ENCODE measurements around the gene LSAMP. TPM values are rescaled to one million over a fixed set of nuclear protein-coding genes. Genes with fewer than 3 reads are reported as not detected.

Gene LSAMP
- total RNA-seq (2021): not detected in 2 replicates
- Bru-seq, nascent RNA: percentile 4 among the genes with signal in this experiment
- percentile 3 among the genes with signal in this experiment for BruChase-seq, experiment 1, labeled RNA remaining after a 2-hour chase
- BruChase-seq, experiment 2, labeled RNA remaining after a 6-hour chase: percentile 2 among the genes with signal in this experiment
- long read RNA-seq, partial matches to known transcripts: 0 of 20 reads
- long read RNA-seq, other reads (novel, unspliced or antisense): 20 of 20 reads

DNA sequence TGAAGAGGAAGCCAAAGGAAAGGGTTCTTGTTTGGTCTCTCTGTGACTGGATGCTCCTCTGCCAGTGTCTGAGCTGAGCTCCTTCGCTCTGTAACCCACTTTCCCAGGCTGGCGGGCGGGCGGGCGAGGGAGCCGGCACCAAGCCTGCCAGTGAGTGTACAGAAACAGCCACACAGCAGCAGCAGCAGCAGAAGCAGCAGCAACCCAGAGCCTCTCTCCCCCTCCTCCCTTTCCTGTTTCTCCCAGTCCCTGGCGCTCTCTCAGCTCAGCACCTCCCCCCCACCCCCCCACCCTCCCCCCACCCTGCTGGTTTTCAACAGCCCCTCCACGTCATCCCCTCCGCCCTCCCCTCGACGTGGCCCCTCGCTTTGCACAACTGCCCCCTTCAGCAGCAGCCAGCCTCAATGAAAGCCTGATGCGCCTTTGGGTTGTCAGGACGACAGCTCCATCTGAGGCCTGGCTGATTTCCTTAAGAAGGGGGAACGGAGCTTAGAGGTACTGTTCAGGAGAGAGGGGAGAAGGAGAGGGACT, at the start of gene LSAMP:
TSS of gene LSAMP (minus strand) at position 177 of the 531 bp plus-strand sequence.
- ChIA-PET CTCF (no interaction called here), POLR2A (ENCODE audit: unreplicated experiment) (no interaction called here)
- intact Hi-C loops (cut with micrococcal nuclease; ENCODE audit: unreplicated experiment): no loop called here
- no peak for DNase-seq
- Histone ChIP-seq H3F3A (ENCODE audit: insufficient read depth, low read depth) (no peaks in the 10 kb centered on the region), H3K79me2 (ENCODE audit: low read depth) (no peaks in the 10 kb centered on the region), H3K27ac (no peak within 1 kb of the TSS), H3K4me3 (no peak within 1 kb of the TSS), H2AFZ (no peak within 1 kb of the TSS), H3K9me2 (ENCODE audit: insufficient read depth) (no peaks in the 10 kb centered on the region), H3K36me3 (ENCODE audit: low read depth) (no peaks in the 10 kb centered on the region), H3K27me3 (ENCODE audit: insufficient read depth, low read depth) (peaks cover 22% of the 10 kb centered on the region), H3K9me3 (ENCODE audit: insufficient read depth, low read depth) (no peaks in the 10 kb centered on the region), H4K20me1 (ENCODE audit: insufficient read depth) (no peaks in the 10 kb centered on the region), H3K4me1 (replicated peaks; ENCODE audit: insufficient read depth) (no peaks in the 10 kb centered on the region), H3K4me2 (no peak within 1 kb of the TSS)
- TF ChIP-seq, protein P1, sequence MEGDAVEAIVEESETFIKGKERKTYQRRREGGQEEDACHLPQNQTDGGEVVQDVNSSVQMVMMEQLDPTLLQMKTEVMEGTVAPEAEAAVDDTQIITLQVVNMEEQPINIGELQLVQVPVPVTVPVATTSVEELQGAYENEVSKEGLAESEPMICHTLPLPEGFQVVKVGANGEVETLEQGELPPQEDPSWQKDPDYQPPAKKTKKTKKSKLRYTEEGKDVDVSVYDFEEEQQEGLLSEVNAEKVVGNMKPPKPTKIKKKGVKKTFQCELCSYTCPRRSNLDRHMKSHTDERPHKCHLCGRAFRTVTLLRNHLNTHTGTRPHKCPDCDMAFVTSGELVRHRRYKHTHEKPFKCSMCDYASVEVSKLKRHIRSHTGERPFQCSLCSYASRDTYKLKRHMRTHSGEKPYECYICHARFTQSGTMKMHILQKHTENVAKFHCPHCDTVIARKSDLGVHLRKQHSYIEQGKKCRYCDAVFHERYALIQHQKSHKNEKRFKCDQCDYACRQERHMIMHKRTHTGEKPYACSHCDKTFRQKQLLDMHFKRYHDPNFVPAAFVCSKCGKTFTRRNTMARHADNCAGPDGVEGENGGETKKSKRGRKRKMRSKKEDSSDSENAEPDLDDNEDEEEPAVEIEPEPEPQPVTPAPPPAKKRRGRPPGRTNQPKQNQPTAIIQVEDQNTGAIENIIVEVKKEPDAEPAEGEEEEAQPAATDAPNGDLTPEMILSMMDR (conservative IDR thresholded peaks at IDR 0.05): no peak
- TF ChIP-seq EZH2 (IDR thresholded peaks at IDR 0.05; ENCODE audit: low read depth): no peak
- BruUV-seq (replicated peaks): no TSS peak

DNA sequence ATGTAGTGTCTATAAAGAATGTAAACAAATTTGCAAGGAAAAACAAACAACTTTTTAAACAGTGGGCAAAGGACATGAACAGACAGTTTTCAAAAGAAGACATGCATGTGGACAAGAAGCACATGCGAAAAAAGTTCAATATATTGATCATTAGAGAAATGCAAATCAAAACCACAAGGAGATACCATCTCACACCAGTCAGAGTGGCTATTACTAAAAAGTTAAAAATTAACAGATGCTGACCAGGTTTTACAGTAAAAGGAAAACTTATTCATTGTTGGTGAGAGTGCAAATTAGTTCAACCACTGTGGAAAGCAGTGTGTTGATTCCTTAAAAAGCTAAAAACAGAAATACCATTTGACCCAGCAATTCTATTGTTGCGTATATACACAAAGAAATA, 47.1 kb upstream of the LSAMP start:
- H2AFZ ChIP-seq: no peak overlapping the region
- TF ChIP-seq, protein P1 (conservative IDR thresholded peaks at IDR 0.05): no peak
- no peak for TF ChIP-seq EZH2 (IDR thresholded peaks at IDR 0.05; ENCODE audit: low read depth)
- H3K9me2 ChIP-seq (ENCODE audit: insufficient read depth): no peaks in the 10 kb centered on the region
- ChIA-PET CTCF (no interaction called here), POLR2A (ENCODE audit: unreplicated experiment) (interaction anchor here (0.6 kb wide), 1 partner anchor 471 kb away, joined by 5 read pairs; no protein-coding TSS in a partner anchor)
- no peaks in the 10 kb centered on the region for H3K36me3 ChIP-seq (ENCODE audit: low read depth)
- no TSS peak for BruUV-seq (replicated peaks)
- H3K27ac ChIP-seq: no peak overlapping the region
- H4K20me1 ChIP-seq (ENCODE audit: insufficient read depth): no peaks in the 10 kb centered on the region; the same call in 1 of the 2 replicates
- no peak overlapping the region for H3K4me3 ChIP-seq
- H3K4me1 ChIP-seq (replicated peaks; ENCODE audit: insufficient read depth): no peaks in the 10 kb centered on the region
- intact Hi-C loops (cut with micrococcal nuclease; ENCODE audit: unreplicated experiment): no loop called here
- no peak overlapping the region for H3K4me2 ChIP-seq
- H3K27me3 ChIP-seq (ENCODE audit: insufficient read depth, low read depth): no peaks in the 10 kb centered on the region
- H3F3A ChIP-seq (ENCODE audit: insufficient read depth, low read depth): no peaks in the 10 kb centered on the region
- H3K9me3 ChIP-seq (ENCODE audit: insufficient read depth, low read depth): no peaks in the 10 kb centered on the region
- no peaks in the 10 kb centered on the region for H3K79me2 ChIP-seq (ENCODE audit: low read depth)
- DNase-seq: no peak

DNA sequence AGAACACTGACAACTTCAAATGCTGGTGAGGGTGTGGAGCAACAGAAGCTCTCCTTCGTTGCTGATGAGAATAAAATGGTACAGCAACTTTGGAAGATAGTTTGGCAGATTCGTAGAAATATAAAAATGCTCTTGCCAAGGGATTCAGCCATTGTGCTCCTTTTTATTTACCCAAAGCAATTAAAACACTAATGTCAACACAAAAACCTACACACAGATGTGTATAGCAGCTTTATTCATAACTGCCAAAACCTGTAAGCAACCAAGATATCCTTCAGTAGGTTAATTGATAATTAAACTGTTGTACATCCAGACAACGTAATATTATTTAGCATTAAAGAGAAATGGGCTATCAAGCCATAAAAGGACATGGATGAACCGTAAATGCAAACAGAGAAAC, 37.8 kb upstream of the LSAMP start:
- intact Hi-C loops (cut with micrococcal nuclease; ENCODE audit: unreplicated experiment): no loop called here
- CTCF ChIA-PET: no interaction called here
- no peaks in the 10 kb centered on the region for H3K79me2 ChIP-seq (ENCODE audit: low read depth)

More for the DNA sequence above, 37.8 kb upstream of the LSAMP start:
- H2AFZ ChIP-seq: no peak overlapping the region
- no peak overlapping the region for H3K4me2 ChIP-seq
- no TSS peak for BruUV-seq (replicated peaks)
- H3K36me3 ChIP-seq (ENCODE audit: low read depth): no peaks in the 10 kb centered on the region
- no peaks in the 10 kb centered on the region for H3K9me3 ChIP-seq (ENCODE audit: insufficient read depth, low read depth)
- H3K27ac ChIP-seq: no peak overlapping the region
- H3K4me3 ChIP-seq: no peak overlapping the region
- no peaks in the 10 kb centered on the region for H3K27me3 ChIP-seq (ENCODE audit: insufficient read depth, low read depth)
- POLR2A ChIA-PET (ENCODE audit: unreplicated experiment): no interaction called here
- no peaks in the 10 kb centered on the region for H3K9me2 ChIP-seq (ENCODE audit: insufficient read depth)
- no peaks in the 10 kb centered on the region for H4K20me1 ChIP-seq (ENCODE audit: insufficient read depth)
- no peak for DNase-seq
- TF ChIP-seq EZH2 (IDR thresholded peaks at IDR 0.05; ENCODE audit: low read depth): no peak
- TF ChIP-seq, protein P1 (conservative IDR thresholded peaks at IDR 0.05): no peak
- no peaks in the 10 kb centered on the region for H3K4me1 ChIP-seq (replicated peaks; ENCODE audit: insufficient read depth)
- H3F3A ChIP-seq (ENCODE audit: insufficient read depth, low read depth): no peaks in the 10 kb centered on the region

All from PC-9 (cell line).